Measurements from ENCODE around the gene CHST12.
"Not testable (repeated sequence)": the region's sequence is repeated elsewhere in the genome, so short reads cannot be mapped to it uniquely, and the experiment has no call there.

The CHST12 gene
- 20.9 to 26.2 reads per million in 2 donors for total RNA-seq

DNA sequence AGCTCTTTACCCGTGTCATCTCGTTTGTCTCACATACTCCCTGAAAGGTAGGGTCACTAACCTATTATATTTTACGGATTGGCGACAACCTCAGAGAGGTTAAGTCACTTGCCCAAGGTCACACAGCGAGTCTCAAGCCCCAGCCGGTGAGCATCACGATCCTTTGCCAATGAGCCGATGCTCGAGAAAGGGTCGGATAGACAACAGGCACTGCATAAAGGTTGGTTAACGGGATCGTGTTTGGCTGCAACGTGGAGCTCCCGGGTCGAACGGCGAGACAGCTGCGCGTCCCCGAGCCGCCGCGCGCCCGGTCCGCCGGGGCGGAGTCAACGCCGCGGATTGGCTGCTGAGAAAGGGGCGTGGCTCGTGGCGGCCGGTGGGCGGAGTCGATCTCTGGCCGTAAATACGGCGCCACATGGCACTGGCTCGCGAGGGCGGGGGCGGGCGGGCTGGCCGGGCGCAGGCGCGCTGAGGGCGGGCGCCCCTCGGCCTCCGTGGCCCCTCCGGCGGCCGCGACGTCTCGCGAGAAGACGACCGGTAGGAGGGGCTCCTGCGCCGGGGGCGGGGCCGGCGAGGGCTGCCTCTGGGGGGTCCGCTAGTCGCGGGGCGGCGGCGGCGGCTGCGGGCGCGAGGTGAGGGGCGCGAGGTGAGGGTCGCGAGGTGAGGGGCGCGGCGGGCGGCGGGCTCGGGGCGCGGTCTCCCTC, at the start of gene CHST12:
Gene CHST12 (plus strand): TSS at position 598 of the 704 bp plus-strand sequence. CDS start 29,029 bp downstream, outside the sequence.
- DNase-seq: peak; percentile 92 to 96 (median 93)

DNA sequence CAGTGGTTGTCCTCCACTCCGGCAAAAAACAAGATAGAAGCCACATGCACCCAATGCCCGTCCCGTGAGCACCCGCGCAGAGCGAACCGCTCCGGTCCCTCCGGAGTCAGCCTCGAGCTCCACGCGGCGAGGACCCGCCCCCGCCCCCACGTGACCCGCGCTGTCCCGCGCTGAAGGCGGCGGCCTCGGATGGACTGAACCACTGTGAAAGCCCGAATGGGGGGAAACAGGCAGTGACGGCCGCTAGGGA, 49.5 kb upstream of the CHST12 start:
- DNase-seq: peak in 4 of 5 experiments; percentile 84 to 94 (median 84)

DNA sequence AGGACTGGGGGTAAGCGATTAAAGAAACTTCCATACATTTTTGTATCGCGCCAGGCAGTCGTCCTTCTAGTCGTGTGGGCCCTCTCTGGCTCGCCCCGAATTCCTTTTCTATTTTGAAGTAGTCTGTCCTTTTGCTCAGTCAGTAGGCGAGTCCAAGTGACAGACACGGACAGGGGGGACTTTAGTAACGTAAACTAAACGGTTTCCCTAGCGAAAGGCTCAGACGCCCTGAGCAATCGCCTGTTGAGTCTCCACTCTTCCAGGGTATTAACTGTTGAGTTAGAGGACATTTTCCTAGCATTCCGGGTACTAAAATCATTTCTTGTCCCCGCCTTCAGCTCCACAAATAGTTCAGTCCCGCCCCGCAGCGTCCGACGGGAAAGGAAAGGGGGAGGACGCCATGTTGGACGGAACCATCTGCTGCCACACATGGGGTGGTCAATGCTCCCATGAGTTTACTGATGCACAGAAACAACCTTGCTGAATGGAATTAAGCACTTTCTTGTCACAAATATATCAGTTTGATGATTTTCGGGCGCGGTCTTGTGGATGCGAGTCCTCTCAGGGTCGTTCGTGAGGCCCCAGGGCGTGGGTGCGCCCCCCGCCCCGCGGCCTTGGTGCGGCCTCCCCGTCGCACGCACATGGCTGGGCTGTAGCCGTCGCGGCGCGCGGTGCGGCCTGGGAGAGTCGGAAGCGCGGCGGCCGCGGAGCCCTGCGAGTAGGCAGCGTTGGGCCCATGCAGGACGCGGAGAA, 49.0 kb upstream of the CHST12 start, which contains the start of gene EIF3B:
Gene EIF3B (plus strand): TSS at position 642 of the 753 bp plus-strand sequence. CDS start 95 bp downstream, at position 737.
- peak; percentile 74 to 96 (median 86) for DNase-seq

DNA sequence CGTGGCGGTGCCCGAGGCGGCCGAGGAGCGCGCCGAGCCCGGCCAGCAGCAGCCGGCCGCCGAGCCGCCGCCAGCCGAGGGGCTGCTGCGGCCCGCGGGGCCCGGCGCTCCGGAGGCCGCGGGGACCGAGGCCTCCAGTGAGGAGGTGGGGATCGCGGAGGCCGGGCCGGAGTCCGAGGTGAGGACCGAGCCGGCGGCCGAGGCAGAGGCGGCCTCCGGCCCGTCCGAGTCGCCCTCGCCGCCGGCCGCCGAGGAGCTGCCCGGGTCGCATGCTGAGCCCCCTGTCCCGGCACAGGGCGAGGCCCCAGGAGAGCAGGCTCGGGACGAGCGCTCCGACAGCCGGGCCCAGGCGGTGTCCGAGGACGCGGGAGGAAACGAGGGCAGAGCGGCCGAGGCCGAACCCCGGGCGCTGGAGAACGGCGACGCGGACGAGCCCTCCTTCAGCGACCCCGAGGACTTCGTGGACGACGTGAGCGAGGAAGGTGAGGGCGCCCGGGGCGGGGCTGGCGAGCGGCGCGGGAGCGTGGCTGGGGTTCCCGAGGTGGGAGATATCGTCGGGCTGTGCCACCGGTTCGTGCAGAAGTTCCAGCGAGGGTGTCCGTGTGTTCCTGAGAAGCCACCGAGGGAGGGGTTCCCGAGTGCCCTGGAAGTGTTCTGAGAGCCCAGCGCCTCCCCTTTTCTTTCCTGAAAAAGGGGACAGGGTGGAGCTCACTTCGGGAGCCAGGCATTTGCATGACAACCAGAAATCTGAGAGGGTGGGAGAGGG, 48.3 kb upstream of the CHST12 start:
- DNase-seq: peak in 2 of 5 experiments; percentile 13 to 26

DNA sequence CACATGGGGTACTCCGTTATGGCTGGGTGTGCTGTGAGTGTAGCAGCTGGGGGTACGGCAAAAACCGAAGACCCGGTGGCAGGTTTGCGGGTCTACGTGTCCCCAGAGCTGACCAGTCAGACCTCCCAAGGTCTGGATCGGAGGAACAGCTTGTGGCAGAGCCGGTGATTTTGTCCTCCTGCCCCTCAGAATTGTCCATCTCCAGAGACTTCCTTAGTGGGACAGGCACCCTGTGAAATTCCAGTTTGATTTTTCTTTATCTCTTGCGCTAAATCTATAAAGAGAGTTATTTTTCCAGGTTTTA, 47.8 kb upstream of the CHST12 start:
- DNase-seq: no peak

DNA sequence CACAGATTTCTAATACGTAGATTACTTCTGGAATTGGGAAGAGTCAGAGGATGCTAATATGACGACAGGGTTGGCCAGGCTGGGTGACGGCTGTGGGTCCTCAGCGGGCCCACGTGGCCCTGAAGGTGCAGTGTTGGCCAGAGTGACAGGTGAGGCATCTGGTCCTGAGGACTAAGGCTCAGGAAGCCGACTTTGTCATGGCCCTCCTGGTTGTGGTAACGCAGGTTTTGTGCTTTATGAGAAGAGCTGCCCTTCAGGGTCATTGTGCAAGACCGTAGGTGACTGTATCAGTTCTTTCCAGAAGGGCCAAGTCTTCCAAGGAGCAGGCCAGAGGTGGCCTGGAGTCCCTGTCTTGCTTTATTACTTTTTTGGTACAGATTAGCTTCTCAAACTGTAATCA, 46.2 kb upstream of the CHST12 start:
- no peak for DNase-seq

DNA sequence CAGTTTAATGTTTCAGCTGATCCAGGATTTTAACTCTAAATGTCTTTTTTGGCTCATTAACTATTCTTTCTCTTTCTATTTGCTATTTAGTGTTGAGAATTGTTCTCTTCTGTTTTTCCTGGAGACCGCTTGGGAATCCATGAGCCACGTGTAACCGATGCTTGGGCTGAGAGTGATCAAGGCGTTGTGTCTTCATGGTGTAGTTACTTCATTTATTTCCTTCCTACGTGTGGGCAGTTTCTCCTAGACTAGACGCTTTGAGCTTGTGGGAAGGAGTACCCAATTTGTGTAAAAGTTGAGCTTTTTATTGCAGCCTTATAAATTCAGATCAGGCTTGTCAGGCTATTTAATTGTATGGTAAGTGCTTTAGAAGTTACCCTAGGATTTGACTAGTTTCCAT, 45.8 kb upstream of the CHST12 start:
- no peak for DNase-seq

DNA sequence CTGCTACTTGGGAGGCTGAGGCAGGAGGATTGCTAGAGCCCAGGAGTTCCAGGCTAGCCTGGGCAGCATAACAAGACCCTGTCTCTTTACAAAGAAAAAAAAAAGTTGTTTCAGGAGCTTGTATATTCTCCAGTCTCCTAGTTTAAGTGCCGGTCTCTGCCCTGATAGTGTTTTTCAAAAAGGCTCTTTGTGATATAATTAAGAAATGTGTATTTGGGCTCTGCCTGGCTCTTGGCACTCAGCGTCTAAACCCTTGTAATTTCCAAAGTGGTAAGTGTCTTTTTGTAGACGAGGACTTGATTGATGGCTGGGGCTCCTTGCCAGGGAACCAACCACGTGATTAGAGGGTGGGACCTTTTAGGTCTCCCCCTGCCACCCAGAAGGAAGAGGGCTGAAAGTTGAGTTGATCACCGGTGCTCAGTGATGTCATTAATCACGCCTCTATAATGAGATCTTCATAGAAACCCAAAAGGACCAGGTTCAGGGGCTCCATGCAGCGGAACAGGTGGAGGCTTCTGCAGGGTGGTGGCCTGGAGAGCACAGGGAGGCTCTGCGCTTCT, 44.4 kb upstream of the CHST12 start:
- no peak for DNase-seq

DNA sequence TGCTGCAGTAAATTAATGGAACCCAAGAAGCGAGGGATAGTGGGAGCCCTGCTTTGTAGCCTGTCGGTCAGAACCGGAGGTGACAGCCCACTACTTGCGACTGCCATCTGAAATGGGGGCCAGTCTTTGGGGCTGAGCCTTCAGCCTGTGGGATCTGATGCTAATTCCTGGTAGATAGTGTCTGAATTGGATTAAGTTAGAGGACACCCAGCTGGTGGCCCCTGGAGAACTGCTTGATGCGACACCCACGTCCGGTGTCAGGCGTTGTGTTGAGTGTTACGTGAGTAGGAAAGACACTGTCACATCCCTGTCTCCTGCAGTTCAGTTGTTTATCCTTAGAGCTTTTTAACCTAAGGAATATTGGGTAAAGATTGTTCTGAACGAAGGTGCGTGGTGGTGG, 43.8 kb upstream of the CHST12 start:
- no peak for DNase-seq

DNA sequence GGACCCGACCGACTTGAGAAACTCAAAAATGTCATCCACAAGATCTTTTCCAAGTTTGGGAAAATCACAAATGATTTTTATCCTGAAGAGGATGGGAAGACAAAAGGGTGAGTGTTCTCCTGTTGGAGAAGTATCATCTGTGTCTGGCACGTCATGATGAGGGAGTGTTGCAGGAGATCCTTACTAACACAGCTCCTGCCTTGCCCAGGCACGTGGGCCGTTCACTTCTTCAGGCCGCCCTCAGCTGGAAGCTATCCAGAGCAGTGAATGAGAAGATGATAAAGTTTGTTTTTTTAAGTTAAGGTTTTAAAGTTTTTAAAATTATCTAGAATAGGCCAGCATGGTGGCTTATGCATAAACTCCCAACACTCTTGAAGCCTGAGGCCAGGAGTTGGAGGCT, 42.6 kb upstream of the CHST12 start:
- no peak for DNase-seq

DNA sequence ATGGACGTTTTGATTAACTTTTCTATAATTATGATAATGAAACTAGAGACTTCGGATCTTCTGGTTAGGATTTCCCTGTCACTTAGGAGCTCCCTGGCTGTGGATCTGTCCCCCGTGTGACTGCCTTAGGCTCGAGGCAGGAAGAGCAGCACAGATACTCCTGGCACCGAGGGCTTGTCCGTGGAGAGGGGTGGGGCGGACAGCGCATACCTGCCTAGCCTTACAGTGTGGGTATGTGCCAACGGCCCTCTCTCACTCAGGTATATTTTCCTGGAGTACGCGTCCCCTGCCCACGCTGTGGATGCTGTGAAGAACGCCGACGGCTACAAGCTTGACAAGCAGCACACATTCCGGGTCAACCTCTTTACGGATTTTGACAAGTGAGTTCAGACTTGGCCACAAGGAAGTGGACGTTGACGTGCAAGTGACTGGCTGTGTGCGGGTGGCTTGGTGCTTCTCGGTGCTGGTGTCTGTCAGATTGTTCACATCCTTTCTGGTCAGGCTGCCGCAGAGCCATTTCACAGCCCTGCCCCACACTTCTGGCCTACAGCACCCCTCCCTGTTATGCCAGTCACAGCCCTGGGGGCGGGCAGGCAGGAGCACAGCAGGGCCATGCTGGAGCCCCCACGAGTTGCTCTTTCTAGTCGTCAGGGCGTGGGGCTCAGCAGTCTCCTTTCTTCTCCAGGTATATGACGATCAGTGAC, 40.9 kb upstream of the CHST12 start:
- DNase-seq: no peak

DNA sequence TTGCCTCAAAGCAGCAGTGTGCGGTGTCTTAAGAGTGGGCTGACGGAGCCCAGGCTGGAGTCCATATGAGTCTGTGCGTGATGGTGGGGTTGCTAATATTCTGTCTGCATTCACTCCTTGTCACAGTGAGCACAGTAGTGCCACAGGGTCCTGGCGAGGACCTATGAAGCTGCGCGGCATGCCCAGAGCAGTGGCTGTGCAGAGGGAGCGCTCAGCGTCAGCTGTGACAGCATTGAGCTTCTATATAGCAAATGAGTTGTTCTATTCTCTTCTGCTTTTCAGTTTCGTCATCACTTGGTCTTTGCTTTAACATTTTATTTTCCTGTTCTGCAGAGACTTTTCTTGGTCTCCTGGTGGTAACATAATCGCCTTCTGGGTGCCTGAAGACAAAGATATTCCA, 34.3 kb upstream of the CHST12 start:
- DNase-seq: no peak

DNA sequence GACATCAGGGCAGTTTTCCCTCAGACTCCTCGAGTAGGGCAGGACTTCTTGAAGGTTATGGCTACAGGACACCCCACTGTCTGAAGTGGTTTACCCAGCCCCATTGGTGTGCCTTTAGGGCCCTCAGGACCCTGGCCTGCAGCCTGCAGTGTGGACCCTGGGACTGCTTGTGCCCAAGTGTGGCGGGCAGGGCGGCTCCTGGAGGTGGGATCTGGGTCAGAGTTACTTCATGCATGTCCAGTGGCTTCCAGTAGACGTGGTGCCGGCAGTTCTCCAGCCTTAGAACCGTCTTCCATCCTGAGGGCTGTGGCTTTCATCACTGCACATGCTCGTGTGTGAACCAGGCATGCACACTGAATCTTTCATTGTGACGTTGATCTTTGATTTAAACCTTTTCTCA, 32.1 kb upstream of the CHST12 start:
- DNase-seq: no peak

DNA sequence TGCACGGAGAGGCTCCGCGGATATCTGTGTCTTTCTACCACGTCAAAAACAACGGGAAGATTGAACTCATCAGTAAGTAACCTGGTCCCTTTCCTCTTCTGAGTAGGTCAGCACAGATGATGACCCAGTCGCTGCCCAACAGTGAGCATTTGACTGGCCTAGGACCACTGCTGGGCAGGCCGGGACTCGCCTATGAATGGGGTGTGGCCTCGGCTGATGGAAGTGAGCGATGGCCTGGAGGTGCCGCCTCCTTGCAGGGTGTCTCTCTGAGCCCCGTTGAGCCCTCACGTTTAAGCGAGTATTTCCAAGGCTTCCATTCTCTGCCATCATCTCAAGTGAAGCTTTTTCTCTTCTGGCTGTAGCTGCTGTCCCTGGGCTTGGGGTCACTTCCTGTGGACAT, 30.7 kb upstream of the CHST12 start:
- DNase-seq: no peak

DNA sequence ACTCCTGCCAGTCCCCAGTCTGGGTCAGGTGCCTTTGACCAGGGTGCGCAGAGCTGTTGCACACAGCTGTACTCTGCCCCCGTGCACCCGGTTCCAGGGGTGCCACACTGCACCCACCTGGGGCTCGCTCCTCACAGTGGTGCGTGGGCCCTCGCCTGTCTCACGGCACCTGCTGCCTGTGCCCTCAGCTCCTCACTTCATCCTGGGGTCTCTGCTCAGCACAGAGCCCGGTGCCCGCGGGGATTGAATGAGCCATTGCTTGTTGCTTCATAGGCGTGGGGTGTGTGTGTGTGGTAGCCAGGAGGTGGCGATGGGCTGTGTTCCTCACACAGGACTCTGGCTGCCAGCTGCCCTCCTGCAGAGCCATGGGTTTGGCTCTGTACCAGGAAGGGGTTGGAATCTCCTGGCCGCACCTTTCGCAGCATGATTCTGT, 30.3 kb upstream of the CHST12 start:
- no peak for DNase-seq

DNA sequence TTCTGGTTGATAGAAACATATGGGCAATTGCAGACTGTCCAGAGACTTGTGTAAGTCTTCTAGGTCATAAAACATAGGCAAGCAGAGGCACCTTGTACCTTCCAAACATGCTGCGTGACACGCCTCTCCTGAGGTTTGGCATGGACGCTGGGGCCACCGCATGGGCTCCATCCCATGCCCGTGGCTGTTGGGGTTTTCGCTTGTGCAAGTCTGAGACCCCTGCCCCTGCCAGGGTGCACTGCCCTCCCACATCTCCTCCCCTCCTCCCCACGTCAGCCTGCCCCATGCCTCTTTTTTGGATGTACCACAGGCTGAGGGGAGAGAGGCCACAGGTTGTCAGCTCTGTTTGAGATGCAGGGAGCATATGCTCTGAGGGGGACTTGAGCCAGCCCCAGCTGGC, 29.8 kb upstream of the CHST12 start:
- DNase-seq: no peak

DNA sequence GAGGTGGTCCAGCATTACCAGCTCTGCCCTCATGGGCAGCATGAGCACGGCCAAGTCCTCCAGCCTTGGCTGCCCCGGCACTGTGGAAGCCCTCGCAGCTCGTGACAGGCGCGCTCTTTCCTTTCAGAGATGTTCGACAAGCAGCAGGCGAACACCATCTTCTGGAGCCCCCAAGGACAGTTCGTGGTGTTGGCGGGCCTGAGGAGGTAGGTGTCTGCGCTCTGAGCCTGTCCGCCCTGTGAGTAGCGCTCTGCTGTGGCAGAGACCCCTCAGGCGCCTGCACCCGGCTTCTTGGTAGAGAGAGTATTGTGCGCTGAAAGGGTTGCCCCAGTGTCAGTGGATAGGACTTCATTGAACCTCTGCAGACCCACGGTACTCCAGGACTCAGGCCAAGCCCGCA, 29.0 kb upstream of the CHST12 start:
- no peak for DNase-seq

DNA sequence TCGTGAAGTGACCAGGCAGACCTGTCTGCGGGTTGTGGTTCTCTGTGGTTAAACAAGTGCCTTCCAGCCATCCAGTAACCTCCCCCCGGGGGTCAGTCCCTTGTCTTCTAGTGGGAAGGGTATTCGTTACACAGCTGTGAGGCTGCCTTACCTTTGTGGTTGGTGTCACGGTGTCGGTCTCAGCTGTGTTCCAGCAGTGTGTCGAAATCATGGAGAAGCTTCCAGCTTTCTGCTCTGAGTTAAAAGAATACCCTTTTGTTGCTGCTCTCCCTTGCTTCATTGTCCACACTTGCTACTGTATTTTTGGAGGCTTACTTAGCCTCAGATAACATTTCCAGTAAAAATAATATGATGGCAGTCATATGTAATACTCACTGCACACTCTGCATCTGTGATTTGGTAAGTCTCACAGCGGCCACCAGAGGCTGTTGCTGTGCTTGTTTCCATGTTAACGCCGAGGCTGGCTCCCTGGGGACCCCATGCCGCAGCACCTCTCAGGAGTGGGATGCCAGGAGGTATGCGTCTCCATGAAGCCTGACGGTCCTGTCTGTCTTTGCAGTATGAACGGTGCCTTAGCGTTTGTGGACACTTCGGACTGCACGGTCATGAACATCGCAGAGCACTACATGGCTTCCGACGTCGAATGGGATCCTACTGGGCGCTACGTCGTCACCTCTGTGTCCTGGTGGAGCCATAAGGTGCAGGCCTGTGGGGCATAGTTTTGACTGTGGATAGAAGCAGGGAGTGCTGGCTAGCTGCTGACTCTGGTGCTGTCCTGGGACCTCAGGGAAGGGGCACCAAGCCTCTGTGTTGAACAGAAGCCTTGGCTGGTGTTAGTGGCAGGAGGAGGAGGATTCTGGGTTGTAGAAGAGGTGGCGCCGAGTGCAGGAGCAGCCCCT, 28.3 kb upstream of the CHST12 start:
- no peak for DNase-seq

DNA sequence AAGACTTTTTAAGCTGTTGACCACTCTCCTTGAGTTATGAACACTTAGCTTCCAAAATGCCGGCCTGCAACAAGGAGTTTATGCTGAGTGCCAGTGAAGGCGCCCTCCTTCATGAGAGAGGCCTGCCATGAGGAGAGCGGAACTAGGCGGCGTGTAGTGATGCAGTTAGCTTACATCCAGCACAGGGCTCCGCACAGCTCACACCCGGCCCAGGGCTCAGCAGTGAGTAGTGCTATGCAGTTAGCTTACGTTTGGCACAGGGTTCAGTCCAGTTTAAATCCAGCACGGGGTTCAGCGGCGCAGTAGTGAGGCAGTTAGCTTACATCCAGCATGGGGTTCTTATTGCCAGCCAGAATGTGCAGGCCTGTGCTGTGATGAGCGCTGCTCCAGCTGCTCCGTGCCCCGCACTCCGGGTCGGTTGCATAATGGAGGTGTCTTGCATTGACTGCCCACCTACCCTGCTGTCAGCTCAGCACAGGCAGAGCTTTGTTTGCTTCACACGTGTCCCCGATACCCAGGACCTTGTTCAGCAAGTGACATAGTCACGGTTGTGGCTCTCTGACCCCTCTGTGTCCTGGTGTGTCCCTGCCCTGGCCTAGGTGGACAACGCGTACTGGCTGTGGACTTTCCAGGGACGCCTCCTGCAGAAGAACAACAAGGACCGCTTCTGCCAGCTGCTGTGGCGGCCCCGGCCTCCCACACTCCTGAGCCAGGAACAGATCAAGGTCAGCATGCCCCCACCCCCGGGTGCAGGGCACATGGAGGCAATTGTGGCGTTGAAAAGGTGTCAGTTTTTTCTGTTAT, 26.9 kb upstream of the CHST12 start:
- no peak for DNase-seq

DNA sequence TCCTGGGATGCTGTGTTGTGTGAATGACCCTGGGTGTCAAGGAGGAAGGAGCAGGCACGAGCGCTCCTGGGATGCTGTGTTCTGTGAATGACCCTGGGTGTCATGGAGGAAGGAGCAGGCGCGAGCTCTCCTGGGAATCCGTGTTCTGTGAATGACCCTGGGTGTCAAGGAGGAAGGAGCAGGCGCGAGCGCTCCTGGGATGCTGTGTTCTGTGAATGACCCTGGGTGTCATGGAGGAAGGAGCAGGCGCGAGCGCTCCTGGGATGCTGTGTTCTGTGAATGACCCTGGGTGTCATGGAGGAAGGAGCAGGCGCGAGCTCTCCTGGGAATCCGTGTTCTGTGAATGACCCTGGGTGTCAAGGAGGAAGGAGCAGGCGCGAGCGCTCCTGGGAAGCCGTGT, 25.9 kb upstream of the CHST12 start:
- not testable (repeated sequence) for DNase-seq

DNA sequence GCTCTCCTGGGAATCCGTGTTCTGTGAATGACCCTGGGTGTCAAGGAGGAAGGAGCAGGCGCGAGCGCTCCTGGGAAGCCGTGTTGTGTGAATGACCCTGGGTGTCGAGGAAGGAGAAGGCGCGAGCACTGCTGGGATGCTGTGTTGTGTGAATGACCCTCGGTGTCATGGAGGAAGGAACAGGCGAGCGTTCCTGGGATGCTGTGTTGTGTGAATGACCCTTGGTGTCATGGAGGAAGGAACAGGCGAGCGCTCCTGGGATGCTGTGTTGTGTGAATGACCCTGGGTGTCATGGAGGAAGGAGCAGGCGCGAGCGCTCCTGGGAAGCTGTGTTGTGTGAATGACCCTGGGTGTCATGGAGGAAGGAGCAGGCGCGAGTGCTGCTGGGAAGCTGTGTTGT, 25.3 kb upstream of the CHST12 start:
- DNase-seq: not testable (repeated sequence)

Measured in T-helper 2 cell (primary cell).